Astrocyte of the hippocampus (primary cell): ENCODE results near the gene CYBA.

Experiments used
- DNase-seq: peaks from one replicate; pipeline ENCODE4 v3.0.0; 2011; ENCODE audit warnings: low read depth, low spot score

CYBA gene

GRCh38 chr16:88662843-88663606 is 12.2 kb upstream of the CYBA start, which contains the start of gene MVD:
Gene MVD, minus strand, starts transcription at chr16:88663091. Its CDS starts 11 bp downstream, at chr16:88663080.
- DNase-seq, result peak; percentile 99

- peak; percentile 30 for DNase-seq
Measured at GRCh38 chr16:88662222-88662842, 11.5 kb upstream of the CYBA start.

- DNase-seq, result no peak
Measured at GRCh38 chr16:88661468-88661867, 10.6 kb upstream of the CYBA start.

GRCh38 chr16:88659160-88659559 is 8.3 kb upstream of the CYBA start:
- no peak for DNase-seq

- DNase-seq, result no peak
Measured at GRCh38 chr16:88658714-88659113, 7.9 kb upstream of the CYBA start.

GRCh38 chr16:88657371-88657770 is 6.5 kb upstream of the CYBA start:
- no peak for DNase-seq

- no peak for DNase-seq
Measured at GRCh38 chr16:88656291-88656980, 5.6 kb upstream of the CYBA start.

GRCh38 chr16:88655733-88656281 is 5.0 kb upstream of the CYBA start:
- DNase-seq, result no peak

GRCh38 chr16:88655053-88655732 is 4.3 kb upstream of the CYBA start:
- no peak for DNase-seq

- no peak for DNase-seq
Measured at GRCh38 chr16:88654363-88655052, 3.7 kb upstream of the CYBA start.

GRCh38 chr16:88653596-88654362 is 2.9 kb upstream of the CYBA start:
- DNase-seq, result no peak

- DNase-seq, result no peak
Measured at GRCh38 chr16:88653101-88653500, 2.2 kb upstream of the CYBA start.

GRCh38 chr16:88652762-88653063 is 1.9 kb upstream of the CYBA start:
- no peak for DNase-seq

GRCh38 chr16:88651989-88652761 is 1.3 kb upstream of the CYBA start:
- no peak for DNase-seq

- peak; percentile 25 for DNase-seq
Measured at GRCh38 chr16:88651276-88651988, 579 bp upstream of the CYBA start.

GRCh38 chr16:88649924-88650748 is 717 bp downstream of the CYBA start:
- DNase-seq, result peak; percentile 53

GRCh38 chr16:88649195-88649923 is 1.5 kb downstream of the CYBA start:
- DNase-seq, result no peak
